ENCODE data around the gene DSTN.
A peak's percentile ranks its signal among the peaks of the same experiment; 100 is the strongest.

Gene DSTN

DNA sequence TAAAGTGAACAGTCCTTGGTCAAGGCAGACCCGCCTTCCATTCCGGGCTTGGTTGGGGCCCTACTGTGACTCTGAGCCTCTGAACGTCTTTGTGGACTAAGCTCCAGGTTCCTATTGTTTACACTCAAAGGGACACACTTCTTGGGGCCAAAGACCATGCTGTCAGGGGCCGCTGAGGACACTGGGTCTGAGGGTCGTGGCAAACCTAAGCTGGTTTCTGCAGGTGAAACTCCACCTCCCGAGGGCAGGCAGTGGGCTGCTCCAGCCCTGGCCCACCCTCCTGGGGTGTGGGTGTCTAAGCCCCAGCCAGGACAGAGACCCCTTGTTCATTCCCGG is 43.1 kb downstream of the DSTN start:
- DNase-seq (ENCODE audit: low spot score): no peak

- DNase-seq (ENCODE audit: low spot score): no peak
Observed at GRCh38 chr20:17613328-17614175, 43.7 kb downstream of the DSTN start.

DNA sequence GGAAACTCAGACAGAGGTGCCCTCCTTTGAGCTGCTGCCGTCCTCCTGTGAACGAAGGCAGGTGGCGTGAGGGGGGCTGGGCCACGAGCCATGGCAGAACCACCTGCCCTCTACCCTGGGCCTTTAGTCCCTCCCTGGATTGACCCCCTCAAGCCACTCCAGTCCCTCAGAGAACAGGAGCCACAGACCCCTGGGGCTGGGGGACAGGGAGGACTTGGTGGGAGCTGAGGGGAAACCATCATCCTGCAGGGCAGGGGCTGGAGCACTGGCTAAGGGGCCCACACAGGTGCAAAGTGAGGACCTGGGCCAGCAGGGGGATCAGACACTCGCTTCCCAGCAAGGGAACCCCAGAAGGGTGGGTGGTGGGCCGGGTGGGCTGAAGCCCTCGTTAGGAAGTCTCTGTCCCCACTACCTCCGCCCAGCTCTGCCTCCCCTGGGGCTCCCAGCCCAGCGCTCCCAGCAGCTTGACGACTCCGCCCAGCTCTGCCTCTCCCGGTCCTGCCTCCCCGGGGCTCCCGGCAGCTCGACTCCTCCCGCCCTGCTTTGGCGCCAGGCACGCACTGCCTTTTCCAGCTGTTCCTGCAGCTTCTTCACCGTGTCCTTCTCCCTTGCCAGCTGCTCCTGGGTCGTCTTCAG is 44.4 kb downstream of the DSTN start:
- DNase-seq (ENCODE audit: low spot score): peak; percentile 20

- no peak for DNase-seq (ENCODE audit: low spot score)
Observed at GRCh38 chr20:17614812-17615644, 45.2 kb downstream of the DSTN start.

DNA sequence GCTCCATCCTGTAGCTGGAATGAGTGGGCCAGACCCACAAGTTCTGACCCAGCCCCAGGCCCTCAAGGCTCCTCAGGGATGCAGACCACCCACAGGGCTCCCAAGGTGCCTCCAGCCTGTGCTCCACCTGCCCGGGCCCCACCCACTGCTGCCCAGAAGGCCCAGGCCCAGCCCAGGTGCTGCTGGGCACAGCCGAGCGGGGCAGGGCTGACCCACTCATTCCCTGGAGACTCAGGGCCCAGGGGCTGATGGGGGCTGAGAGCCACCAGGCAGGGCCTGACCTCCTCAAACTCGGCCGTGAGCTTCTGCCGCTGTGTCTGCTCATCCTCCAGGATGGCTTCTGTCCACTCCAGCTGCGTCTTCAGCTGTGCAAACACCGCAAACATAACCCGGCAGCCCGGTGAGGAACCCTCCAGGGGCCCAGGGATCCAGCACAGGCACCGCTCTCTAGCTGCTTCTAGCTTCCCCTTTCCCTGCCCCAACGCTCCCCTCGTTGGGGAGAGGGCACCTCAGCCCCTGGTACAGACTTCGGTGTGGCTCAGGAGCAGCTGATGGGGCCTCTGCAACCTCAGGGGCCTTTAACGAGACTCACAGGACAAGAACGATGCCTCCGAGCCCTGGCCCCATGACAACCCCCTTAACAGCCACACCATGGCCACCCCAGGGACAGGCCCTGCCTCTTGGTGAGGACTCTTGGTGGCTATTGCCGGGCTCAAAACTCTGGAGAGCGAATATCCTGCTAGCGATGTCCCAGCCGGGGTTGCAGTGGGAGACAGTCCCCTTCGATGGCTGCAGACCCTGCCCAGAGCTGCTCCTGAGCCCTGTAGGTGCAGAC is 46.0 kb downstream of the DSTN start:
- DNase-seq (ENCODE audit: low spot score): peak; percentile 13

GRCh38 chr20:17616480-17617211 is 46.8 kb downstream of the DSTN start:
- DNase-seq (ENCODE audit: low spot score): peak; percentile 7

- peak; percentile 86 for DNase-seq (ENCODE audit: low spot score)
Observed at GRCh38 chr20:17617212-17617867, 47.5 kb downstream of the DSTN start.

DNA sequence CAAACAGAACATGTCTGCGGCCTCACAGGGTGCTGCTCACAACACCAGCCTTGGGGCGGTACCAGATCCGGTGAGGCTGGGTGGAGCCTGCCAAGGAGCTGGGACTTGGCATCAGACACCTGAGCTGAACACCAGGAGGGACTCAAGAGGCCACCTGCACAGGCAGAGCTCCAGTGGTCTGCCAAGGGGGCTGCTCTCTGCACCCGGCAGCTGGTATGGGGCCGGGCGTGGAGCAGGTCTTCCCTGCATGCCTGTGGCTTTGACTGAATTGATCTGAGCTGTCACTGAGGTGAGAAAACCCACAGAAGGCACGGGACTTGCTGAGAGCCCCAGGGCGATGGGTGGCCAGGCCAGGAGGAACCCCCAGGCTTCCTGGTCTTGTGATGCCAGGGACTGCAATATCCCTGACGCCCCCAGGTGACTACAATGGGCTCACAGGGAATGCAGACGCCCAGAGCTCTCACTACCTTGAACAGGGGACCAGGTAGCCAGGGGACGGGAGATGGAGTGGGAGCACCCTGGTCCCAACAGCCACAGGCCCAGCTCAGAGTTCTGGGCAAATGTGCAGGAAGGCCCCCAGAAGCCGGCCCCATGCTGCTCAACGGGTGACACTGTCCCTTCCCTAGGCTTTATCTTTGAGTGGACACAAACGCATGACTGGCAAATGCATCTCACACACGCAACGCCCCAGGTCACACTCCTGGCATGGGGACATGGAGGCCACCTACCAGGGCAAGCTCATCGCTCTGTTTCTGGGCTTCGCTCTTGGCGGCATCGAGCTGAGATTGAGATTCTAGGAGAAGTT is 48.2 kb downstream of the DSTN start:
- DNase-seq (ENCODE audit: low spot score): peak; percentile 21

DNA sequence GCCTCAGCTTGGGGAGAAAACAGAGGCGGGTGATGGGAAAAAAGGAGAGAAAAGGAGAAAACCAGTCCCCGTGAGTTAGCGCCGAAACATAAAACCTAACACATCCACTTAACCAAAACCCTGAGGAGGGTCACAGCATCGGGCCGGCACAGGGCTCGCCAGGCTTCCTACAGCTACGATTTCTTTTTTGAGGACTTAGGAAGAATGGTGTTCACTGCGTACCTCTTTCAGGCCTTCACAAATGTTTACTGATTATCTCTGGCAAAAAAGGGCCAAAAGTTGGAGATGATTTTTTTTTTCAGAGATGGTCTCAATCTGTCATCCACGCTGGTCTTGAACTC is 48.8 kb downstream of the DSTN start:
- DNase-seq (ENCODE audit: low spot score): no peak

- no peak for DNase-seq (ENCODE audit: low spot score)
Observed at GRCh38 chr20:17619351-17620093, 49.6 kb downstream of the DSTN start.

DNA sequence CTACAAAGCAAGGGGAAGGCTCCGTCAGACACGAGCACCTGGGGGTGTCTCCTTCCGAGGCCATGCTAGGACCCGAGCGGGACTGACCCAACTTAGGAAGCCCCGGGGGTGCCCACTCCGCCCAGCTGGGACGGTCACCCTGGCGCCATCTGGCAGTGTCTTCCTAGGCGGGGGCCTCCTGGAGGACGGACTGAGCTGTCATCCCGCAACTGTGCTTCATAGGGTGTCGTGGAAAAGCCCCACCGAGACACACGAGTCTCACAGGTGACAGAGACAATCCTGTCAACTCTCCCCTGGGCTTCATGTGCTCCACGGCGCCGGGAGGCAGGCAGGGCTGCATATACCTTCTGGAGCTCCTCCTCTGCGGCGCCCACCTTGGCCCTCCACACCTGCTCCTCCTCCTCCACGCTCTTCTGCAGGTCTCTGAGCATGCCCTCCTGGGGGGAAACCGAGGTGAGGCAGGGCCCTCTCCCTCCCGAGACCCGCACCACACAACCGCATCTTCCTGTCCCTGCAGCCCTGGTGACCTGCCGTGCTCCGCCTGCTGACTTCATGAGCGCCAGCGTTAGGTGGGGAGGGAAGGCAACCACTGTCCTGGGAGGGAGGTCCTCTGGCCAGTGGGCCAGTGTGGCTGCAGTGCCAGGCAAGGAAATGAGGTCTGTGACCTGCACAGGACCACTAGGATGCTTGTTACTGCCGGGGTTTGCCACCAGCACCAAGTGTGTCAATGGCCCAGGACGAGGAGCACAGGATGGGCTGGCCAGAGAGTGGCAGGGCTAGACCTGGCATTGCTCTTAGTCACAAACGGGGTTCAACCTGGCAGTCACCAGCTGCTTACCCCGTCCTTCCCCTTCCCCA is 50.7 kb downstream of the DSTN start:
- DNase-seq (ENCODE audit: low spot score): peak; percentile 9

GRCh38 chr20:17621229-17621968 is 51.5 kb downstream of the DSTN start:
- DNase-seq (ENCODE audit: low spot score): peak; percentile 12

- no peak for DNase-seq (ENCODE audit: low spot score)
Observed at GRCh38 chr20:17622086-17622850, 52.4 kb downstream of the DSTN start.

DNA sequence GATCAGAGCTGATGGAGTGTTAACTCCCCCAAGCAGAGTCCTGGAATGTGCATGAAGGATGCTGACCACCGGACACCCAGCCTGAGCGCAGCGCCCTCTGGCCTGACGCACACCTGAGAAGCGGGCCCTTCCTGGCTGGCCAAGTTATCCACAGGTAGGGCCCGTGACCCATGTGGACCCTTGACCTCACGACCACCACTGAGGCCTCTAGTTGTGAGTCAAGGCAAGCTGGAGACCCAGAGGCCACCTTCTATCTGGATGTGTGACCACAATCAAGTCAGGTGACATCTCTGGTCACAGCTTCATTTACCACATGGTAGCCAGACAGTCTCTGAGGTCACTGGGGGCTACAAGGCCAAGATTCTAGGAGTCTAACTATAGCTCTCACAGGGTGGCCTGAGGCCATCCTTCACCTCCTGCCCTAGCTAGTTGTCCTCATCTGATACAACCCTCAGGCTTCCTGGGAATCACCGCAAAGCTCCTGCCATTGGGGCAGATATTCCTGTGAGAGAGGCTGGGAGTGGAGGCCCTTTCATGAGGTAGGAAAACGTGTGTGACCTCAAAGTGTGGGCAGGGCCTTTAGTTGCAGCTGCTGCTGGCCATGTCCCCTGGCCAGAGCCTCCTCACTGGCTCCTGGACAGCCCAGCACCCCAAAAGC is 53.1 kb downstream of the DSTN start:
- DNase-seq (ENCODE audit: low spot score): no peak

DNA sequence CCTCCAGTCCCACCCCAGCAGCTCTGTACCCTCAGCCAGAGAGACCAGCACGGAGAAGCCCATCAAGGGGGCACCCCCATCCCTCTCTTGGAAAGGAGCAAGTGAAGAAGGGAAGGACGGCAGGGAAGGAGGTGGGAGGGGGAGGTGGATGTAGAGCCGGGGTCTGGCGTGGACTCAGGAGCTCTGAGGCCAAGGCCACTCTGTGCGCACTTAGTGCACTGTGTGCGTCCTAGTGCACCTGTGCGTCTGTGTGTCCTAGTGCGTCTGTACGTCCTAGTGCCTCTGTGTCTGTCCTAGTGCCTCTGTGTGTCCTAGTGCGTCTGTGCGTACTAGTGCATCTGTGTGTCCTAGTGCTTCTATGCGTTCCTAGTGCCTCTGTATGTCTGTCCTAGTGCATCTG is 54.2 kb downstream of the DSTN start:
- DNase-seq (ENCODE audit: low spot score): no peak

DNA sequence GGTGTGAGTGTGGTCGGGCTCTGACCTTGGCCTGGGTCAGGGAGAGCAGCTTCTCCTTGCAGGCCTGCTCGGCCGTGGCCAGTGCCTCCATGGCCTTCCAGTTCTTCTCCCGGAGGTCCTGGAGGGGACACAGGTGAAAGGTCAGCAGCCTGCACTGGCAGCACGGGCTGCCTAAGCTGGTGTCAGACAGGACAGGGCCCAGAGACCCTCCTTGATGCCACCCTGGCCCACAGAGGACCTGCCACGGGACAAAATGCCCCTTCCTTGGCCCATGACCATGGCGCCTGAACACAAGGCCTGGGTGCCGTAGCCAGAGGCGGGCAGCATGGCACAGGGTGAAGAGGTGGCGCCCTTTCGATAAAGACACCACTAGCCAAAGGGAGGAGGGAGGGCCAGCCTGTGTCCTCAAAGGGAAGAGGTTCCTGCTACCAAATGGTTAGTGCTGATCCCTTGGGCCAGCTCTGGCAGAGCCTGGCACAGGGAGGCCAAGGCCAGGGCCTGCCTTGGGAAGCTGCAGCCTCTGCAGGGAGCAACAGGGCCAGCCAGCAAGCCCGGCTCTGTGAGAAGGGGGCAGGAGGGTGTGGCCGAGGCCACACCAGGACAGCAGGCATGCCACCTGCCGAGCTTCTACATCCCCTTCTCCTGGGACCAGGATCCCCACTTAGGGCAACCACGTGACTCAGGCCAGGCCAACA is 54.8 kb downstream of the DSTN start:
- DNase-seq (ENCODE audit: low spot score): no peak

All from HuH-7.5 (cell line).